Melanocyte of skin (primary cell): ENCODE results near the gene CDON. TPM values are rescaled to one million over a fixed set of nuclear protein-coding genes. Genes with fewer than 3 reads are reported as not detected.

Experiments used
- total RNA-seq, 2 donors: library from RNA; depleted of rRNA; stranded (reverse); fragments of >200 nt; gene quantifications; 2 replicates each; pipeline ENCODE4 v1.2.3, GENCODE V29; 2012

Gene CDON, protein sequence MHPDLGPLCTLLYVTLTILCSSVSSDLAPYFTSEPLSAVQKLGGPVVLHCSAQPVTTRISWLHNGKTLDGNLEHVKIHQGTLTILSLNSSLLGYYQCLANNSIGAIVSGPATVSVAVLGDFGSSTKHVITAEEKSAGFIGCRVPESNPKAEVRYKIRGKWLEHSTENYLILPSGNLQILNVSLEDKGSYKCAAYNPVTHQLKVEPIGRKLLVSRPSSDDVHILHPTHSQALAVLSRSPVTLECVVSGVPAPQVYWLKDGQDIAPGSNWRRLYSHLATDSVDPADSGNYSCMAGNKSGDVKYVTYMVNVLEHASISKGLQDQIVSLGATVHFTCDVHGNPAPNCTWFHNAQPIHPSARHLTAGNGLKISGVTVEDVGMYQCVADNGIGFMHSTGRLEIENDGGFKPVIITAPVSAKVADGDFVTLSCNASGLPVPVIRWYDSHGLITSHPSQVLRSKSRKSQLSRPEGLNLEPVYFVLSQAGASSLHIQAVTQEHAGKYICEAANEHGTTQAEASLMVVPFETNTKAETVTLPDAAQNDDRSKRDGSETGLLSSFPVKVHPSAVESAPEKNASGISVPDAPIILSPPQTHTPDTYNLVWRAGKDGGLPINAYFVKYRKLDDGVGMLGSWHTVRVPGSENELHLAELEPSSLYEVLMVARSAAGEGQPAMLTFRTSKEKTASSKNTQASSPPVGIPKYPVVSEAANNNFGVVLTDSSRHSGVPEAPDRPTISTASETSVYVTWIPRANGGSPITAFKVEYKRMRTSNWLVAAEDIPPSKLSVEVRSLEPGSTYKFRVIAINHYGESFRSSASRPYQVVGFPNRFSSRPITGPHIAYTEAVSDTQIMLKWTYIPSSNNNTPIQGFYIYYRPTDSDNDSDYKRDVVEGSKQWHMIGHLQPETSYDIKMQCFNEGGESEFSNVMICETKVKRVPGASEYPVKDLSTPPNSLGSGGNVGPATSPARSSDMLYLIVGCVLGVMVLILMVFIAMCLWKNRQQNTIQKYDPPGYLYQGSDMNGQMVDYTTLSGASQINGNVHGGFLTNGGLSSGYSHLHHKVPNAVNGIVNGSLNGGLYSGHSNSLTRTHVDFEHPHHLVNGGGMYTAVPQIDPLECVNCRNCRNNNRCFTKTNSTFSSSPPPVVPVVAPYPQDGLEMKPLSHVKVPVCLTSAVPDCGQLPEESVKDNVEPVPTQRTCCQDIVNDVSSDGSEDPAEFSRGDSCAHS (N-terminal part only)
- total RNA-seq, result 10 to 100 TPM; 44.0 to 60.9 TPM

DNA sequence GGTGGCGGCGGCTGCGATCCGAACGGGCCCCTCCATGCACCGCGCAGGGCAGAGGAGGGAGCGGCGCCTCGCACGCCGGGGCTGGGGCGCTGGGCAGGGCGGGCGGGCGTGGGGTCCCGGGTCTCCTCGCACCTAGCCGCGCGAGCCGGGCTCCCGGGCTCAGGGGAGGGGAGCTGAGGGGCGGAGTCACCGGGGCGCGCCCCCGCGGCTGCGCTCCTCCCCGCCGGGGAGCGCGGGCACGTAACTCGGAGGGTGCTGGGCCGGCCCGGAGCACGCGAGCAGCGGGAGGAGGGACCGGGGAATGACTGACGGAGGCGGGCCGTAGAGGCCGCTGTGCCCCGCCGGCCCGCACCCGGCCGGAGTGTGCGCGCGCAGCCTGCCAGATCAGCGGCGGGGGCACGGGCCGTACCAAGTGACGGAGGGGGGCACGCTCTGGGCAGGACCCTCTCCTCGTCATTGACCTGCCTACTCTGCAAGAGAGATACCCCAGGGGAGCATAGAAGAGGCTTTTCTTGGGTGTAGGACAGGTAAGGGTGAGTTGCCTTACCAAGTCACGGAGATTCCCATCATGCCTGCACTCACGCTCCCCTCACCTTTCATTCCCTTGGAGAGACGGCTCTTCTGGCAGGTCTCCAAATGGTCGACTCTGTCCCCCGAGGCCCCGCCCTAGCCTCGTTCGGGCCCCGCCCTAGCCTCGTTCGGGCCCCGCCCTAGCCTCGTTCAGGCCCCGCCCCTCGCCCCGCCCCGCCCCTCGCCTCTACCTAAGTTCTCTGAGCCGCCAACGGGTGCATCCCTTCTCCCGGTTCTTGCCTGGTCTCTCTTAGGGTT is at the start of gene CDON:
TSS of gene CDON (minus strand) at position 188 of the 828 bp plus-strand sequence. CDS start 39,390 bp downstream, outside the sequence.

GRCh38 chr11:125945797-125946520 is 116.7 kb downstream of the CDON start, which contains the start of gene VSIG10L2:
TSS of gene VSIG10L2 (plus strand) at chr11:125946044. CDS start at chr11:125946056, 12 bp downstream.

Other genes starting within 250 kb of the CDON start
- not detected for gene PATE4, start 229.6 kb downstream of the CDON start, total RNA-seq
- 10 to 100 TPM in 1 of 2 donors, 1 to 10 TPM in 1; 9.3 to 12.0 TPM for gene HYLS1, start 175.2 kb downstream of the CDON start, total RNA-seq
- 10 to 100 TPM in 1 of 2 donors, 1 to 10 TPM in 1; 6.9 to 14.3 TPM for gene PUS3, start 159.7 kb downstream of the CDON start, total RNA-seq
- under 1 TPM; under 0.01 to 0.69 TPM for gene DDX25, start 158.4 kb downstream of the CDON start, total RNA-seq
- gene VSIG10L2, start 116.8 kb downstream of the CDON start, total RNA-seq, result not detected
- 10 to 100 TPM; 15.8 to 33.6 TPM for gene RPUSD4, start 148.8 kb upstream of the CDON start, total RNA-seq
- gene FAM118B, start 148.9 kb upstream of the CDON start, total RNA-seq, result 10 to 100 TPM; 27.5 to 40.0 TPM
- 10 to 100 TPM; 85.0 to 90.6 TPM for gene SRPRA, start 206.0 kb upstream of the CDON start, total RNA-seq
- 10 to 100 TPM; 18.2 to 22.3 TPM for gene FOXRED1, start 206.3 kb upstream of the CDON start, total RNA-seq
- 1 to 10 TPM; 5.2 to 5.3 TPM for gene TIRAP, start 220.2 kb upstream of the CDON start, total RNA-seq
- 10 to 100 TPM; 24.4 to 39.6 TPM for gene DCPS, start 241.2 kb upstream of the CDON start, total RNA-seq